CD4-positive, alpha-beta T cell (primary cell): ENCODE results near the gene USP32. TPM values are rescaled to one million over a fixed set of nuclear protein-coding genes. Genes with fewer than 3 reads are reported as not detected.
"Not testable (repeated sequence)": the region's sequence is repeated elsewhere in the genome, so short reads cannot be mapped to it uniquely, and the experiment has no call there.

Source experiments
- ATAC-seq: fragments of 200-7000 bp; cut with Tn5 transposase; one replicate; pipeline ENCODE4 v1.10.0; 2022; ENCODE audit warnings: mild to moderate bottlenecking; ENCODE audit not compliant: poor library complexity
- CTCF ChIA-PET: fragments of 350-600 bp; sonication (Branson Sonifier 250); formaldehyde crosslinking; loops from one replicate; lab custom pipeline; 2021; ENCODE audit warnings: antibody characterized with exemption, inconsistent platforms; lab: Charles Lee
- POLR2A ChIA-PET: fragments of 350-600 bp; sonication (Branson Sonifier 250); formaldehyde crosslinking; loops from one replicate; lab custom pipeline; 2021; ENCODE audit warnings: antibody characterized with exemption, inconsistent platforms; lab: Charles Lee
- DNase-seq, 14 experiments: peaks; one replicate each; pipeline ENCODE4 v3.0.0-alpha.2; 2013 to 2020; ENCODE audit warnings: mixed read lengths in 2 of 14
- H3K27ac ChIP-seq, 2 donors: one replicate each; pipeline versions ENCODE4 v1.5.1 to v1.7.0; 2013; ENCODE audit warnings: low read length in 2 of 2, low read depth in 1 of 2, mild to moderate bottlenecking in 1 of 2
- H3K27me3 ChIP-seq, 2 experiments: 1 replicate in 1 of 2; 2 replicates in 1 of 2; pipeline versions ENCODE4 v1.6.1 to v1.7.0; 2013; ENCODE audit warnings: low read length in 2 of 2, control low read depth in 1 of 2, mild to moderate bottlenecking in 1 of 2, moderate library complexity in 1 of 2; ENCODE audit not compliant: insufficient read depth in 2 of 2, control insufficient read depth in 1 of 2
- H3K36me3 ChIP-seq: one replicate; pipeline ENCODE4 v1.6.1; 2013; ENCODE audit warnings: low read length, control low read depth; ENCODE audit not compliant: insufficient read depth
- H3K4me1 ChIP-seq: one replicate; pipeline ENCODE4 v1.6.1; 2013; ENCODE audit warnings: low read length, control low read depth; ENCODE audit not compliant: insufficient read depth
- H3K4me3 ChIP-seq: one replicate; pipeline ENCODE4 v1.5.1; 2013; ENCODE audit warnings: mild to moderate bottlenecking, low read length, moderate library complexity
- H3K9me3 ChIP-seq, 2 experiments: 1 replicate in 1 of 2; 2 replicates in 1 of 2; pipeline versions ENCODE4 v1.6.1 to v1.7.0; 2013; ENCODE audit warnings: low read length in 2 of 2, mild to moderate bottlenecking in 2 of 2, control low read depth in 1 of 2, moderate library complexity in 1 of 2; ENCODE audit not compliant: control insufficient read depth in 1 of 2, insufficient read depth in 1 of 2
- H3K27ac Mint-ChIP-seq: one replicate; pipeline ENCODE4 v1.8.0; 2020; ENCODE audit warnings: mixed read lengths
- H3K27me3 Mint-ChIP-seq: one replicate; pipeline ENCODE4 v1.8.0; 2021; ENCODE audit warnings: mixed read lengths
- H3K36me3 Mint-ChIP-seq: one replicate; pipeline ENCODE4 v1.8.0; 2021; ENCODE audit warnings: low read depth, mixed read lengths
- H3K4me1 Mint-ChIP-seq: one replicate; pipeline ENCODE4 v1.8.0; 2021; ENCODE audit warnings: low read depth, mixed read lengths
- H3K4me3 Mint-ChIP-seq: one replicate; pipeline ENCODE4 v1.8.0; 2020; ENCODE audit warnings: mild to moderate bottlenecking, mixed read lengths
- H3K9me3 Mint-ChIP-seq: one replicate; pipeline ENCODE4 v1.8.0; 2020; ENCODE audit warnings: mixed read lengths
- CTCF ChIP-seq: fragments of 200-600 bp; IDR thresholded peaks from one replicate; pipeline ENCODE4 v1.8.0; 2022; ENCODE audit warnings: antibody characterized with exemption, mild to moderate bottlenecking
- intact Hi-C, 2 experiments: fragments of 100-400 bp; cut with DNase I in 1 of 2; cut with micrococcal nuclease in 1 of 2; formaldehyde crosslinking; loops; one replicate each; pipeline versions ENCODE4 v1.15.1 to v1.9.0; 2023 to 2025; cut with DNase I, micrococcal nuclease
- total RNA-seq, 174 experiments: library from RNA in 2 of 174; stranded (reverse) in 2 of 174; gene quantifications; one replicate each; pipeline ENCODE4 v1.2.3 and lab custom pipeline; 2021 to 2026

USP32 gene
- total RNA-seq, 2 experiments from 2014 or later, result 23.9 to 24.7 TPM

GRCh38 chr17:60230358-60230757, 161.6 kb downstream of the USP32 start:
- Mint-ChIP-seq H3K36me3 (peaks cover 19% of the 10 kb centered on the region), H3K27me3 (no peaks in the 10 kb centered on the region), H3K9me3 (no peaks in the 10 kb centered on the region), H3K4me3 (no peak overlapping the region), H3K4me1 (no peaks in the 10 kb centered on the region), H3K27ac (no peak overlapping the region)
- DNase-seq (no peak), ATAC-seq (no peak)
- TF ChIP-seq CTCF, result no peak
- no peaks in the 10 kb centered on the region for H3K9me3 ChIP-seq
- ChIA-PET POLR2A (no interaction called here), CTCF (no interaction called here)
- H3K4me3 ChIP-seq, result no peak overlapping the region
- H3K4me1 ChIP-seq, result no peaks in the 10 kb centered on the region
- peaks cover 8% of the 10 kb centered on the region for H3K36me3 ChIP-seq
- H3K27me3 ChIP-seq, result no peaks in the 10 kb centered on the region
- no peak overlapping the region for H3K27ac ChIP-seq
- intact Hi-C loops, result loop anchor here in 1 of 2 experiments (5.0 kb wide), 1 partner anchor 207 kb away; no protein-coding TSS in a partner anchor

- Histone ChIP-seq H3K27me3 (no peaks in the 10 kb centered on the region), H3K36me3 (peaks cover 15% of the 10 kb centered on the region), H3K9me3 (no peaks in the 10 kb centered on the region), H3K4me1 (no peaks in the 10 kb centered on the region), H3K4me3 (no peak overlapping the region), H3K27ac (no peak overlapping the region)
- DNase-seq (no peak), ATAC-seq (no peak)
- Mint-ChIP-seq H3K27me3 (no peaks in the 10 kb centered on the region), H3K9me3 (no peaks in the 10 kb centered on the region), H3K36me3 (peaks cover 22% of the 10 kb centered on the region), H3K4me1 (no peaks in the 10 kb centered on the region), H3K27ac (no peak overlapping the region), H3K4me3 (no peak overlapping the region)
- CTCF ChIA-PET, result no interaction called here
- POLR2A ChIA-PET, result no interaction called here
- intact Hi-C loops, result no loop called here
- TF ChIP-seq CTCF, result no peak
Observed at GRCh38 chr17:60229188-60229802, 162.6 kb downstream of the USP32 start.

- ATAC-seq, H3K27ac Mint-ChIP-seq, POLR2A ChIA-PET, H3K9me3 ChIP-seq, H3K4me3 Mint-ChIP-seq, intact Hi-C loops, H3K27ac ChIP-seq, H3K4me1 ChIP-seq, H3K4me1 Mint-ChIP-seq, H3K27me3 ChIP-seq, H3K9me3 Mint-ChIP-seq, H3K4me3 ChIP-seq, CTCF ChIA-PET, DNase-seq, H3K27me3 Mint-ChIP-seq: not testable (repeated sequence)
- peaks cover 31% of the 10 kb centered on the region for H3K36me3 ChIP-seq
- peaks cover 30% of the 10 kb centered on the region for H3K36me3 Mint-ChIP-seq
Observed at GRCh38 chr17:60227276-60227675, 164.7 kb downstream of the USP32 start.

- H3K4me3 Mint-ChIP-seq, result no peak overlapping the region
- ChIA-PET CTCF (no interaction called here), POLR2A (no interaction called here)
- Histone ChIP-seq H3K4me3 (no peak overlapping the region), H3K27ac (no peak overlapping the region), H3K36me3 (peaks cover 39% of the 10 kb centered on the region), H3K9me3 (no peaks in the 10 kb centered on the region), H3K27me3 (no peaks in the 10 kb centered on the region), H3K4me1 (no peaks in the 10 kb centered on the region)
- DNase-seq (no peak), ATAC-seq (no peak)
- no peaks in the 10 kb centered on the region for H3K9me3 Mint-ChIP-seq
- intact Hi-C loops, result no loop called here
- H3K36me3 Mint-ChIP-seq, result peaks cover 46% of the 10 kb centered on the region
- H3K27ac Mint-ChIP-seq, result no peak overlapping the region
- H3K4me1 Mint-ChIP-seq, result no peaks in the 10 kb centered on the region
- no peak for TF ChIP-seq CTCF
- no peaks in the 10 kb centered on the region for H3K27me3 Mint-ChIP-seq
Observed at GRCh38 chr17:60224064-60224463, 167.9 kb downstream of the USP32 start.
